HCT116 (cell line): ENCODE results near the gene POU3F1. TPM values are rescaled to one million over a fixed set of nuclear protein-coding genes. Genes with fewer than 3 reads are reported as not detected.

Source experiments
- ATAC-seq: fragments of 200-7000 bp; cut with Tn5 transposase; 2 replicates; pipeline ENCODE4 v1.9.1; 2020; ENCODE audit warnings: mild to moderate bottlenecking, moderate library complexity
- BruUV-seq: library from RNA; stranded (reverse); fragments of 400-500 nt; replicated peaks from 2 replicates; lab custom pipeline; 2021; lab: Mats Ljungman, UMichigan
- CTCF ChIA-PET: fragments of 300-600 bp; sonication (Branson Sonifier 250); formaldehyde crosslinking; loops from one replicate; lab custom pipeline; 2021; ENCODE audit warnings: antibody characterized with exemption; lab: Charles Lee
- POLR2A ChIA-PET: fragments of 300-600, 350-600 bp; sonication (Branson Sonifier 250); formaldehyde crosslinking; loops from one replicate; lab custom pipeline; 2021; ENCODE audit warnings: antibody characterized with exemption; lab: Charles Lee
- RAD21 ChIA-PET, 2 experiments: fragments of 300-600 bp; sonication (Branson Sonifier 250); formaldehyde crosslinking; loops; one replicate each; lab custom pipeline; 2023; ENCODE audit warnings: low total read pairs in 2 of 2; ENCODE audit not compliant: uncharacterized antibody in 2 of 2, unreplicated experiment in 2 of 2, low non-redundant PET in 1 of 2; lab: Charles Lee
- DNase-seq: peaks from one replicate; pipeline ENCODE4 v3.0.0-alpha.2; 2010; ENCODE audit warnings: low read depth, low spot score
- H2AFZ ChIP-seq: fragments of 200-600 bp; shearing (Covaris generic), sonication (generic); 2 replicates; pipeline ENCODE4 v1.6.1; 2017; ENCODE audit warnings: low read depth, mixed run types, mixed read lengths, antibody characterized with exemption, low read length; ENCODE audit not compliant: poor library complexity, severe bottlenecking
- H3K27ac ChIP-seq: 2 replicates; pipeline ENCODE4 v1.5.1; 2012; ENCODE audit warnings: low read depth, low read length
- H3K27me3 ChIP-seq: fragments of 200-600 bp; sonication (generic); 2 replicates; pipeline ENCODE4 v1.6.1; 2016; ENCODE audit warnings: mixed run types, low read length, mixed read lengths; ENCODE audit not compliant: insufficient read depth
- H3K36me3 ChIP-seq, 2 experiments: fragments of 200-500 bp in 1 of 2; fragments of 200-600 bp in 1 of 2; sonication (Bioruptor generic) in 1 of 2; sonication (generic) in 1 of 2; 2 replicates each; pipeline versions ENCODE4 v1.5.1 to v1.6.1; 2014 to 2016; ENCODE audit warnings: low read length in 2 of 2, inconsistent platforms in 1 of 2, mixed read lengths in 1 of 2, mixed run types in 1 of 2; ENCODE audit not compliant: insufficient read depth in 2 of 2, control insufficient read depth in 1 of 2
- H3K4me1 ChIP-seq, 2 experiments: fragments of 200-600 bp in 1 of 2; sonication (generic) in 1 of 2; 2 replicates each; pipeline versions ENCODE4 v1.5.1 to v1.6.1; 2012 to 2017; ENCODE audit warnings: low read length in 2 of 2, inconsistent platforms in 1 of 2, mild to moderate bottlenecking in 1 of 2, mixed read lengths in 1 of 2, mixed run types in 1 of 2, moderate library complexity in 1 of 2; ENCODE audit not compliant: insufficient read depth in 2 of 2, control insufficient read depth in 1 of 2
- H3K4me2 ChIP-seq: fragments of 200-600 bp; sonication (generic); 2 replicates; pipeline ENCODE4 v1.6.1; 2017; ENCODE audit warnings: mixed run types, low read length, mixed read lengths
- H3K4me3 ChIP-seq, 2 experiments: fragments of 200-600 bp in 1 of 2; sonication (generic) in 1 of 2; replicated peaks in 1 of 2; 2 replicates each; pipeline ENCODE4 v1.5.1; 2011 to 2016; ENCODE audit warnings: low read length in 2 of 2, control low read depth in 1 of 2, low read depth in 1 of 2, mild to moderate bottlenecking in 1 of 2, mixed read lengths in 1 of 2, mixed run types in 1 of 2
- H3K79me2 ChIP-seq: fragments of 200-600 bp; sonication (generic); 2 replicates; pipeline ENCODE4 v1.6.1; 2017; ENCODE audit warnings: mild to moderate bottlenecking, mixed run types, low read length, moderate library complexity, mixed read lengths; ENCODE audit not compliant: insufficient read depth
- H3K9ac ChIP-seq: fragments of 200-600 bp; sonication (generic); 2 replicates; pipeline ENCODE4 v1.6.1; 2016; ENCODE audit warnings: low read length, mixed read lengths
- H3K9me2 ChIP-seq: fragments of 200-600 bp; sonication (generic), shearing (Covaris generic); 2 replicates; pipeline ENCODE4 v1.6.1; 2017; ENCODE audit warnings: mixed run types, mild to moderate bottlenecking, moderate library complexity; ENCODE audit not compliant: insufficient read depth
- H3K9me3 ChIP-seq, 2 experiments: fragments of 200-500 bp in 1 of 2; fragments of 200-600 bp in 1 of 2; sonication (Bioruptor generic) in 1 of 2; sonication (generic) in 1 of 2; 2 replicates each; pipeline ENCODE4 v1.6.1; 2014 to 2017; ENCODE audit warnings: low read length in 2 of 2, mixed read lengths in 2 of 2, inconsistent platforms in 1 of 2, low read depth in 1 of 2, mild to moderate bottlenecking in 1 of 2, mixed run types in 1 of 2, moderate library complexity in 1 of 2; ENCODE audit not compliant: control insufficient read depth in 1 of 2, insufficient read depth in 1 of 2
- H4K20me1 ChIP-seq: fragments of 200-600 bp; sonication (generic), shearing (Covaris generic); 2 replicates; pipeline ENCODE4 v1.6.1; 2017; ENCODE audit warnings: mixed run types, mild to moderate bottlenecking, moderate library complexity; ENCODE audit not compliant: insufficient read depth
- ATF3 ChIP-seq: IDR thresholded peaks from 2 replicates; pipeline ENCODE4 v1.6.1; 2012
- CEBPB ChIP-seq: IDR thresholded peaks from 2 replicates; pipeline ENCODE4 v1.6.1; 2012; ENCODE audit warnings: low read depth
- CTCF ChIP-seq, 3 experiments: fragments of 200-600 bp in 1 of 3; sonication (generic) in 1 of 3; IDR thresholded peaks in 2 of 3; conservative IDR thresholded peaks in 1 of 3; 2 replicates each; pipeline ENCODE4 v1.5.1; 2012 to 2017; ENCODE audit warnings: low read depth in 2 of 3, low read length in 2 of 3, antibody characterized with exemption in 1 of 3, borderline replicate concordance in 1 of 3, control low read depth in 1 of 3, mild to moderate bottlenecking in 1 of 3, mixed read lengths in 1 of 3, mixed run types in 1 of 3, moderate library complexity in 1 of 3; ENCODE audit not compliant: insufficient read depth in 1 of 3
- EGR1 ChIP-seq: IDR thresholded peaks from 2 replicates; pipeline ENCODE4 v1.6.1; 2012; ENCODE audit warnings: low read depth
- ELF1 ChIP-seq: IDR thresholded peaks from 2 replicates; pipeline ENCODE4 v1.6.1; 2012; ENCODE audit warnings: low read depth, borderline replicate concordance
- EZH2 ChIP-seq: fragments of 200-600 bp; sonication (generic); IDR thresholded peaks from 2 replicates; pipeline ENCODE4 v1.6.1; 2017; ENCODE audit warnings: antibody characterized with exemption, mixed run types
- FOSL1 ChIP-seq: IDR thresholded peaks from 2 replicates; pipeline ENCODE4 v1.6.1; 2012; ENCODE audit warnings: low read depth
- JUND ChIP-seq: IDR thresholded peaks from 2 replicates; pipeline ENCODE4 v1.6.1; 2012
- MAX ChIP-seq: IDR thresholded peaks from 2 replicates; pipeline ENCODE4 v1.6.1; 2012
- POLR2A ChIP-seq: IDR thresholded peaks from 2 replicates; pipeline ENCODE4 v1.7.0; 2011; ENCODE audit warnings: borderline replicate concordance; ENCODE audit not compliant: insufficient read depth, insufficient read length; ENCODE audit errors: extremely low read depth
- POLR2AphosphoS5 ChIP-seq: IDR thresholded peaks from 2 replicates; pipeline ENCODE4 v1.6.1; 2011; ENCODE audit warnings: mild to moderate bottlenecking, low read depth, low read length, moderate library complexity
- RAD21 ChIP-seq: IDR thresholded peaks from 2 replicates; pipeline ENCODE4 v1.6.1; 2012; ENCODE audit warnings: low read depth, mild to moderate bottlenecking
- SIN3A ChIP-seq: IDR thresholded peaks from 2 replicates; pipeline ENCODE4 v1.6.1; 2012; ENCODE audit warnings: low read depth
- SP1 ChIP-seq: IDR thresholded peaks from 2 replicates; pipeline ENCODE4 v1.6.1; 2012; ENCODE audit warnings: low read depth
- TCF7L2 ChIP-seq: IDR thresholded peaks from 2 replicates; pipeline ENCODE4 v1.7.0; 2011; ENCODE audit warnings: borderline replicate concordance, inconsistent platforms; ENCODE audit not compliant: insufficient read depth, insufficient read length; ENCODE audit errors: extremely low read depth
- YY1 ChIP-seq: IDR thresholded peaks from 2 replicates; pipeline ENCODE4 v1.6.1; 2011; ENCODE audit warnings: low read length, low read depth, moderate library complexity, mild to moderate bottlenecking; ENCODE audit not compliant: insufficient replicate concordance; ENCODE audit errors: extremely low read depth
- ZFX ChIP-seq: fragments of 450-650 bp; IDR thresholded peaks from 2 replicates; pipeline ENCODE4 v1.6.1; 2017
- ZNF274 ChIP-seq: fragments of 200-500 bp; sonication (Bioruptor generic); IDR thresholded peaks from 2 replicates; pipeline ENCODE4 v1.6.1; 2014; ENCODE audit warnings: mild to moderate bottlenecking, low read depth, low read length, inconsistent platforms
- intact Hi-C: fragments of 100-400 bp; cut with micrococcal nuclease; formaldehyde crosslinking; loops from 2 replicates; pipeline ENCODE4 v1.10.0; 2022
- total RNA-seq: library from RNA; stranded (reverse); gene quantifications from one replicate; pipeline ENCODE4 v1.2.1, GENCODE V29; 2021; ENCODE audit not compliant: unreplicated experiment

The POU3F1 gene
- total RNA-seq, 1 experiment from 2014 or later, result not detected

GRCh38 chr1:38037221-38037939 lies 9.2 kb downstream of the POU3F1 start (continued):
- TF ChIP-seq TCF7L2 (no peak), RAD21 (peak; percentile 64), SP1 (no peak), CTCF (IDR thresholded peaks at IDR 0.05 in 2 of 3, conservative IDR thresholded peaks at IDR 0.05 in 1 of 3; ENCODE audit: borderline replicate concordance in 1 of 3, insufficient read depth in 1 of 3, low read depth in 2 of 3, low read length in 2 of 3) (peak; percentile 6 to 26 (median 23); a peak in 2 of 6 replicates)

- POLR2A ChIA-PET, result no interaction called here
- no peak for TF ChIP-seq POLR2AphosphoS5
- TF ChIP-seq EZH2, result no peak
- TF ChIP-seq RAD21, result no peak
- TF ChIP-seq SP1, result no peak
- TF ChIP-seq SIN3A, result no peak
- no peak for TF ChIP-seq ZFX
- no peak for TF ChIP-seq EGR1
- TF ChIP-seq FOSL1, result no peak
- no peak for TF ChIP-seq ATF3
- TF ChIP-seq CEBPB, result no peak
- no peak for TF ChIP-seq ELF1
- no peak for TF ChIP-seq YY1
- TF ChIP-seq CTCF (IDR thresholded peaks at IDR 0.05 in 2 of 3, conservative IDR thresholded peaks at IDR 0.05 in 1 of 3; ENCODE audit: borderline replicate concordance in 1 of 3, insufficient read depth in 1 of 3, low read depth in 2 of 3, low read length in 2 of 3), result no peak
- TF ChIP-seq POLR2A, result no peak
- TF ChIP-seq MAX, result no peak
- TF ChIP-seq JUND, result no peak
- no peak for TF ChIP-seq ZNF274
Measured at GRCh38 chr1:38034871-38035270, 11.7 kb downstream of the POU3F1 start.

More at GRCh38 chr1:38034871-38035270, 11.7 kb downstream of the POU3F1 start:
- DNase-seq (no peak), ATAC-seq (no peak)
- CTCF ChIA-PET, result no interaction called here
- intact Hi-C loops, result no loop called here
- Histone ChIP-seq H3K9me2 (no peaks in the 10 kb centered on the region), H3K9me3 (no peaks in the 10 kb centered on the region), H4K20me1 (no peaks in the 10 kb centered on the region), H3K27ac (no peak overlapping the region), H3K36me3 (no peaks in the 10 kb centered on the region), H3K9ac (no peak overlapping the region), H2AFZ (no peak overlapping the region), H3K4me3 (no peak overlapping the region), H3K27me3 (no peaks in the 10 kb centered on the region), H3K4me1 (peaks cover 0 to 25% of the 10 kb centered on the region in 2 experiments; a peak in 1 of 4 replicates), H3K79me2 (no peaks in the 10 kb centered on the region), H3K4me2 (no peak overlapping the region)
- no TSS peak for BruUV-seq
- RAD21 ChIA-PET, result no interaction called here
